Coronary artery (tissue), 2 donors: ENCODE results near the gene BAIAP2L1.
"Not testable (repeated sequence)": the region's sequence is repeated elsewhere in the genome, so short reads cannot be mapped to it uniquely, and the experiment has no call there.

Experiments
- DNase-seq: peaks from one replicate; pipeline ENCODE4 v3.0.0-alpha.2; 2017; ENCODE audit warnings: low spot score
- H3K27ac ChIP-seq, 2 donors: fragments of 200-600 bp; sonication (generic); one replicate each; pipeline ENCODE4 v1.5.1; 2016 to 2019
- H3K4me3 ChIP-seq: fragments of 200-600 bp; sonication (generic); 2 replicates; pipeline ENCODE4 v1.5.1; 2016; ENCODE audit warnings: mild to moderate bottlenecking, moderate library complexity
- TF ChIP-seq, protein P1 (sequence below): fragments of 200-600 bp; sonication (generic); IDR thresholded peaks from one replicate; pipeline ENCODE4 v1.5.1; 2019; ENCODE audit warnings: antibody characterized with exemption

The BAIAP2L1 gene

DNA sequence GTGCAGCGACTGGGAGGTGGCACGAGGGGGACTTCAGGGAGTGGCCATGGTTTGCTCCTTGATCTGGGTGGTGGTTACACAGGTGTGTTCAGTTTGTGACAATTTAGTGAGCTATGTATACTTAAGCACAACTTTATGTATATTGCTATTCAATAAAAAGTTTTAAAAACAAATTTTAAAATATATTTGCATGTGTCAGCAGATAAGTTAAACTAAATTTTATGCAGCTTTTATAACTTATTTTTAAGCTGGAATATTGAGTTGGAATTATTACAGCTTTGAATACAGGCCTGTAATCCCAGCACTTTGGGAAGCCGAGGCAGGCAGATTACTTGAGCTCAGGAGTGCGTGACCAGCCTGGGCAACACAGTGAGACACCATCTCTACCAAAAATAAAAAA, 5.4 kb downstream of the BAIAP2L1 start:
- no peak overlapping the region for H3K4me3 ChIP-seq
- no peak overlapping the region for H3K27ac ChIP-seq
- no peak for DNase-seq
- TF ChIP-seq, protein P1, sequence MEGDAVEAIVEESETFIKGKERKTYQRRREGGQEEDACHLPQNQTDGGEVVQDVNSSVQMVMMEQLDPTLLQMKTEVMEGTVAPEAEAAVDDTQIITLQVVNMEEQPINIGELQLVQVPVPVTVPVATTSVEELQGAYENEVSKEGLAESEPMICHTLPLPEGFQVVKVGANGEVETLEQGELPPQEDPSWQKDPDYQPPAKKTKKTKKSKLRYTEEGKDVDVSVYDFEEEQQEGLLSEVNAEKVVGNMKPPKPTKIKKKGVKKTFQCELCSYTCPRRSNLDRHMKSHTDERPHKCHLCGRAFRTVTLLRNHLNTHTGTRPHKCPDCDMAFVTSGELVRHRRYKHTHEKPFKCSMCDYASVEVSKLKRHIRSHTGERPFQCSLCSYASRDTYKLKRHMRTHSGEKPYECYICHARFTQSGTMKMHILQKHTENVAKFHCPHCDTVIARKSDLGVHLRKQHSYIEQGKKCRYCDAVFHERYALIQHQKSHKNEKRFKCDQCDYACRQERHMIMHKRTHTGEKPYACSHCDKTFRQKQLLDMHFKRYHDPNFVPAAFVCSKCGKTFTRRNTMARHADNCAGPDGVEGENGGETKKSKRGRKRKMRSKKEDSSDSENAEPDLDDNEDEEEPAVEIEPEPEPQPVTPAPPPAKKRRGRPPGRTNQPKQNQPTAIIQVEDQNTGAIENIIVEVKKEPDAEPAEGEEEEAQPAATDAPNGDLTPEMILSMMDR: no peak

DNA sequence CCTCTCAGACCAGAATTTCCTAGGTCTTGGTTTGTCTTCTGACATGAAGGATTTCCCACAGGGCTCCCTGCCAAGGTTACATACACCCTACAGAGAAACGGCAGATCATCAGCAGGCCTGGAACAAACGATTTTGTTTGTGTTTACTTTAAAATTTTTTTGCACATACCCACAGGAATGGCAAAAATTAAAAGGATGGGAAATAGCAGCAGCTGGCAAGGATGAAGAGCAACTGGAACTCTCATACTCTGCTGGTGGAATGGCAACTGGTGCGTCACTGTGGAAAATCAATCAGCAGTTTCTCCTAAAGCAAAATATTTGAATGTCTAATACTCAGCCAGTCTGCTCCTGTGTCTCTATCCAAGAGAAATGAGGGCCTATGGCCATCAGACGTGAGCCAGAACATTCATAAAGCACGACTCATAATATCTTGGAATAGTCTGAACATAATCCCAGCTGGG, 6.5 kb downstream of the BAIAP2L1 start:
- no peak overlapping the region for H3K4me3 ChIP-seq
- DNase-seq: no peak
- H3K27ac ChIP-seq: no peak overlapping the region
- TF ChIP-seq, protein P1: no peak

DNA sequence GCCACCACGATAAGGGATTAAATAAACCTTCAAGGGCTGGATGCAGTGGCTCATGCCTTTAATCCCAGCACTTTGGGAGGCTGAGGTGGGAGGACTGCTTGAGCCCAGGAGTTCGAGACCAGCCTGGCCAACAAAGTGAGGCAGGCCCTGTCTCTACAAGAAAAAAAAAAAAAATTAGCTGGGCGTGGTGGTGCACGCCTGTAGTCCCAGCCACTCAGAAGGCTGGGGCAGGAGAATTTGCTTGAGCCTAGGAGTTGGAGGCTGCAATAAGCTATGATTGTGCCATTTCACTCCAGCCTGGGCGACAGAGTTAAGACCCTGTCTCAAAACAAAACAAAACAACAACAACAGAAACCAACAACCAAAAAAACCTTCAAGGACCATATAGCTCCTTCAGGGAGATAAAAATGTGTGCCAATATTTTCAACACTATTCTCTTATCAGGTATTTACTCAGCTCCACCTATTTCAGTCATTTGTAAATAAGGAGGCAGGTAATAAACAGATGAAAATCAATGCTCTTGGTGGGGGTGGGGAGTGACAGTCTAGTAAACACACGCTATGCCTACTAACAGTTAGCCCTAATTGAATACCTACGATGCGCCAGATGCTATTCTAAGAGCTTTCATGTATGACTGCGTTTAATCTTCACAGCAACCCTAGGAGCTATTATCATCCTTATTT, 13.2 kb downstream of the BAIAP2L1 start:
- H3K27ac ChIP-seq: no peak overlapping the region
- DNase-seq: no peak
- TF ChIP-seq, protein P1: no peak
- no peak overlapping the region for H3K4me3 ChIP-seq

DNA sequence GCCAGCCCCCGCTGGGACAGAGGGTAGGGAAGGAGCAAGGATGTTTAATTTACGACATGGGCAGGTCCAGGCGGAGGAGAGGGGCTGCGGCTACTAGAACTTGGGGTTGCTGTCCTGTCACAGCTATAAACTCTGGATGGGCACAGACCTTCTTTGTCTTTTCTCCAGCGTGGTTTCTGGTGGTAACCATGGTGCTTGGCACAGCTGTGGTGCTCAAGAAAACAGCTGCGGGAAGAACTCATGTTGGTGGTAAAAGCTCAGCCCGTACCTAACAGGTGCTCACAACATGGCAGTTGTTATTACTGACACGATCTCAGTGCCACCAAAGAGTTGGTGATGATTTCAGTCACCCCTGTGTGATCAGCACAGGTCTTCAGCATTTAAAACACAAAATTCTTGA, 13.8 kb downstream of the BAIAP2L1 start:
- TF ChIP-seq, protein P1: no peak
- Histone ChIP-seq H3K27ac (no peak overlapping the region), H3K4me3 (no peak overlapping the region)
- DNase-seq: no peak

DNA sequence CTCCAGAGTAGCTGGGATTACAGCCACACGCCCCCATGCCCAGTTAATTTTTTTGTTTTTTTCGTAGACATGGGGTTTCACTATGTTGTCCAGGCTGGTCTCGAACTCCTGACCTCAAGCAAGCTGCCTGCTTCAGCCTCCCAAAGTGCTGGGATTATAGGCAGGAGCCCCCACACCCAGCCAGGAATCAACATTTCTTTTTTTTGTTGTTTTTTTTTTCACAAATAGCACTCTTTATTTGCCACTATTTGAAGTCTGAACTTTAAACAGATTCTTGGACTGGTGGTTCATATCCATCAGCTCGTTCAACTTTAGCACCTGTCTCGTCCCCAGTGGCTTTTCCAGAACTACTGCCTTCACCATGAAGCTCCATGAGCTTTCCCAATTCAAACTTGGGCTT, 15.4 kb downstream of the BAIAP2L1 start:
- H3K27ac ChIP-seq, DNase-seq, H3K4me3 ChIP-seq: not testable (repeated sequence)

DNA sequence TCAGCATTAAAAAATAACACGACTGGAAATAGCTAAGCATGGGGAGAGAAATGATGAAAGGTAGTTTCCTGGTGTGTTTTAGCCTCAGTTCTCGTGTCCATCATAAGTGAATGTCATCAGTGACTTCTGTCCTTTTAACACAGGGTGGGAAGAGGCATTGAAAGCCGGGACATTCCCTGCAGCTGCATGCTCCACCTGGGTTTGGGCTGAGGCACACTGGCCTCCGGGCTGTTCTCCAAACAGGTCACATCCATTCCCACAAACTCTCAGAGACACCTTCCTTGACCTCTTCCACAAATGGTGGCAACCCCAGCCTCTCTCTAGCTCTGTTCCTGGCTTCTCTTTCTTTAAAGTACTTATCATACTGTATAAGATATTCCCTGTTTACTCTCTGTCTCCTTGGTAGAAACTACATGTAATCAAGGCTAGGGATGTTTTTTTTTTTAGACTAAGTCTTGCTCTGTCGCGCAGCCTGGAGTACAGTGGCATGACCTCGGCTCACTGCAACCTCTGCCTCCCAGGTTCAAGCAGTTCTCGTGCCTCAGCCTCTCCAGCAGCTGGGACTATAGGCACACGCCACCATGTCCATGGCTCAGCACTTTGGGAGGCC, 22.6 kb downstream of the BAIAP2L1 start:
- DNase-seq: no peak
- H3K27ac ChIP-seq: no peak overlapping the region
- no peak overlapping the region for H3K4me3 ChIP-seq
- TF ChIP-seq, protein P1: no peak

DNA sequence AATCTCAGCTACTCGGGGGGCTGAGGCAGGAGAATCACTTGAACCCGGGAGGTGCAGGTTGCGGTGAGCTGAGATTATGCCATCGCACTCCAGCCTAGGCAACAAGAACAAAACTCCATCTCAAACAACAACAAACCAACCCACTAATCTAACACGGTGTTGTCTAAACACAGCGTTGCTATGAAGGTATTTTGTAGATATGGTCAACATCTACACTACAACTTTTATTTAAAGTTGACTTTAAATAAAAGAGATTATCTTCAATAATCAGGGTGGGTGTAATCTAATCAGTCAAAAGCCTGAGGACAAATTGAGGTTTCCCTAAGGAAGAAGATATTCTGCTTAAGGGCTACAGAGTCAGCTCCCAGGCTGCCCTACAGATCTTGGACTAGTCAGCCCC, 24.2 kb downstream of the BAIAP2L1 start:
- DNase-seq: no peak
- no peak overlapping the region for H3K4me3 ChIP-seq
- no peak overlapping the region for H3K27ac ChIP-seq
- TF ChIP-seq, protein P1: no peak
